IMR-90 (cell line): ENCODE data around the gene ANKRD33B.

ENCODE experiments used
- BHLHE40 ChIP-seq: fragments of 150-350 bp; IDR thresholded peaks from 2 replicates; pipeline ENCODE4 v1.6.1; 2016; ENCODE audit warnings: mild to moderate bottlenecking, low read depth, low read length
- CEBPB ChIP-seq: IDR thresholded peaks from 2 replicates; pipeline ENCODE4 v1.6.1; 2012; ENCODE audit warnings: low read depth, low read length, improper control_type of control experiment
- CHD1 ChIP-seq: IDR thresholded peaks from 2 replicates; pipeline ENCODE4 v1.6.1; 2012; ENCODE audit warnings: low read depth, low read length, improper control_type of control experiment
- CTCF ChIP-seq: conservative IDR thresholded peaks from 2 replicates; pipeline ENCODE4 v1.5.1; 2012; ENCODE audit warnings: mild to moderate bottlenecking, low read depth, low read length, improper control_type of control experiment
- FOS ChIP-seq: fragments of 150-350 bp; IDR thresholded peaks from 2 replicates; pipeline ENCODE4 v1.6.1; 2016; ENCODE audit warnings: low read depth, low read length
- MAFK ChIP-seq: IDR thresholded peaks from 2 replicates; pipeline ENCODE4 v1.6.1; 2012; ENCODE audit warnings: low read depth, low read length, improper control_type of control experiment
- MAZ ChIP-seq: IDR thresholded peaks from 2 replicates; pipeline ENCODE4 v1.6.1; 2012; ENCODE audit warnings: low read depth, mild to moderate bottlenecking, low read length, improper control_type of control experiment, moderate library complexity, borderline replicate concordance
- POLR2A ChIP-seq: IDR thresholded peaks from 2 replicates; pipeline ENCODE4 v1.6.1; 2012; ENCODE audit warnings: mild to moderate bottlenecking, low read depth, low read length
- RAD21 ChIP-seq: IDR thresholded peaks from 2 replicates; pipeline ENCODE4 v1.6.1; 2012; ENCODE audit warnings: low read length, improper control_type of control experiment
- RFX5 ChIP-seq: IDR thresholded peaks from 2 replicates; pipeline ENCODE4 v1.8.0; 2012; ENCODE audit warnings: low read depth, mild to moderate bottlenecking, low read length, moderate library complexity

- TF ChIP-seq CTCF = no peak
- TF ChIP-seq RFX5 = no peak
- TF ChIP-seq CEBPB = no peak
- no peak for TF ChIP-seq POLR2A
- TF ChIP-seq BHLHE40 = no peak
- no peak for TF ChIP-seq MAZ
- no peak for TF ChIP-seq MAFK
- TF ChIP-seq CHD1 = no peak
- TF ChIP-seq RAD21 = no peak
- TF ChIP-seq FOS = no peak
These were observed 91.5 kb downstream of the ANKRD33B start for GRCh38 chr5:10655161-10655971.
